ENCODE results near the gene SLC7A5.

SLC7A5 gene

GRCh38 chr16:87846705-87847466 lies 22.4 kb downstream of the SLC7A5 start:
- H3K79me2 ChIP-seq (ENCODE audit: insufficient read depth, low read length): 0 out of 2 replicates have a peak, but pooled peaks cover 12% of the 10 kb centered on the region
- peaks cover 35% of the 10 kb centered on the region for H3K4me1 ChIP-seq (ENCODE audit: insufficient read depth, low read length, severe bottlenecking)
- H3K27ac ChIP-seq (ENCODE audit: low read depth, low read length, poor library complexity, severe bottlenecking): no peak overlapping the region

DNA sequence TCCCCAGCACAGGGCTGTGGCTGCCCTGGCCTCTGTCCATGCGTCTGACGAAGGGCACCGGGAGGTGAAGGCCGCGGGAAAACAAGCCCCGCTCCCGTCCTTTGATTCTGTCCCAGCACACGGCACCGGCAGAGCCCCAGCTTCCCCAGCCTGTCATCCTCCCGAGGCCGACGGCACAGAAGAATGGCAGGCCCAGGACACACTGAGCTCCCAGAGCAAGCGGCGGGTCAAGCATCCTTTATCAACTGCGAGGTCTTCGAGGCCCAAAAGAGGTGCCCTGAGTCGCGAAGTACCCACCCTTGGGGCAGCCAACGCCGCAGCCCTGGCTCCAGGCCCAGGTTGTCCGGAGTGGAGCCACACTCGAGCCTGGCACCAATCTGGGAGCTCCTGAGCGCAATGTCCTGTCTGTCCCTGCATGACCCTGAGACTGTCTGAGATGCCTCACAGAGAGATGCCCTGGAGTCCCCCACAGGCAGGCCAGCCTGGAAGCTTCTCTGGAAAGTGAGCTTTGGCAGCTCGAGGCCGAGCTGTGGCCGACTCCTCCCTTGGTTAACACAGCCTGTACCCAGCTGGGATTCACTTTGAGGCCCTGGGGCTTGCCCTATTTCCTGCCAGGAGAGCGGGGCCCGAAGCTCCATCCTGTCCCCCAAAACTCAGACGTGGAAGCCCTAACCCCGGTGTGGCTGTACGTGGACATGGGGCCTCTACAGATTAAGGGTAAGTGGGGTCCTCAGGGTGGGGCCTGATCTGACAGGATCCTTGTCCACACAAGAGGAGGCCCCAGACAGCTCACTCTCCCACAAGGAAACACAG lies 23.3 kb downstream of the SLC7A5 start:
- Histone ChIP-seq H3K9me2 (ENCODE audit: low read depth, low read length) (no peaks in the 10 kb centered on the region), H3K9me3 (ENCODE audit: low read length) (no peaks in the 10 kb centered on the region), H4K20me1 (ENCODE audit: insufficient read depth, low read length) (no peaks in the 10 kb centered on the region), H3K36me3 (ENCODE audit: insufficient read depth, low read length) (peaks cover 94% of the 10 kb centered on the region), H3K4me1 (ENCODE audit: insufficient read depth, low read length, severe bottlenecking) (peaks cover 27% of the 10 kb centered on the region), H2AFZ (ENCODE audit: low read length) (no peak overlapping the region), H3K27ac (ENCODE audit: low read depth, low read length, poor library complexity, severe bottlenecking) (no peak overlapping the region), H3K27me3 (ENCODE audit: insufficient read depth, low read length) (no peaks in the 10 kb centered on the region), H3K79me2 (ENCODE audit: insufficient read depth, low read length) (0 out of 2 replicates have a peak, but pooled peaks cover 12% of the 10 kb centered on the region), H3K9ac (ENCODE audit: low read length) (no peak overlapping the region), H3K4me2 (ENCODE audit: low read length) (no peak overlapping the region), H3F3A (ENCODE audit: insufficient read depth, low read length) (no peaks in the 10 kb centered on the region), H3K4me3 (ENCODE audit: low read depth, low read length, poor library complexity, severe bottlenecking) (no peak overlapping the region)
- no peak for TF ChIP-seq EZH2 (IDR thresholded peaks at IDR 0.05; ENCODE audit: borderline replicate concordance, low read length)
- TF ChIP-seq, protein P1, sequence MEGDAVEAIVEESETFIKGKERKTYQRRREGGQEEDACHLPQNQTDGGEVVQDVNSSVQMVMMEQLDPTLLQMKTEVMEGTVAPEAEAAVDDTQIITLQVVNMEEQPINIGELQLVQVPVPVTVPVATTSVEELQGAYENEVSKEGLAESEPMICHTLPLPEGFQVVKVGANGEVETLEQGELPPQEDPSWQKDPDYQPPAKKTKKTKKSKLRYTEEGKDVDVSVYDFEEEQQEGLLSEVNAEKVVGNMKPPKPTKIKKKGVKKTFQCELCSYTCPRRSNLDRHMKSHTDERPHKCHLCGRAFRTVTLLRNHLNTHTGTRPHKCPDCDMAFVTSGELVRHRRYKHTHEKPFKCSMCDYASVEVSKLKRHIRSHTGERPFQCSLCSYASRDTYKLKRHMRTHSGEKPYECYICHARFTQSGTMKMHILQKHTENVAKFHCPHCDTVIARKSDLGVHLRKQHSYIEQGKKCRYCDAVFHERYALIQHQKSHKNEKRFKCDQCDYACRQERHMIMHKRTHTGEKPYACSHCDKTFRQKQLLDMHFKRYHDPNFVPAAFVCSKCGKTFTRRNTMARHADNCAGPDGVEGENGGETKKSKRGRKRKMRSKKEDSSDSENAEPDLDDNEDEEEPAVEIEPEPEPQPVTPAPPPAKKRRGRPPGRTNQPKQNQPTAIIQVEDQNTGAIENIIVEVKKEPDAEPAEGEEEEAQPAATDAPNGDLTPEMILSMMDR (IDR thresholded peaks at IDR 0.05; ENCODE audit: low read length): no peak

More at GRCh38 chr16:87846705-87847466, 22.4 kb downstream of the SLC7A5 start:
- H3K36me3 ChIP-seq (ENCODE audit: insufficient read depth, low read length): peaks cover 94% of the 10 kb centered on the region
- H3K27me3 ChIP-seq (ENCODE audit: insufficient read depth, low read length): no peaks in the 10 kb centered on the region
- no peak overlapping the region for H3K4me3 ChIP-seq (ENCODE audit: low read depth, low read length, poor library complexity, severe bottlenecking)
- H3K9me3 ChIP-seq (ENCODE audit: low read length): no peaks in the 10 kb centered on the region
- no peaks in the 10 kb centered on the region for H3K9me2 ChIP-seq (ENCODE audit: low read depth, low read length)
- H4K20me1 ChIP-seq (ENCODE audit: insufficient read depth, low read length): no peaks in the 10 kb centered on the region
- H3K4me2 ChIP-seq (ENCODE audit: low read length): no peak overlapping the region
- no peaks in the 10 kb centered on the region for H3F3A ChIP-seq (ENCODE audit: insufficient read depth, low read length)
- TF ChIP-seq EZH2 (IDR thresholded peaks at IDR 0.05; ENCODE audit: borderline replicate concordance, low read length): no peak
- TF ChIP-seq, protein P1 (IDR thresholded peaks at IDR 0.05; ENCODE audit: low read length): no peak
- H2AFZ ChIP-seq (ENCODE audit: low read length): no peak overlapping the region
- H3K9ac ChIP-seq (ENCODE audit: low read length): no peak overlapping the region

DNA sequence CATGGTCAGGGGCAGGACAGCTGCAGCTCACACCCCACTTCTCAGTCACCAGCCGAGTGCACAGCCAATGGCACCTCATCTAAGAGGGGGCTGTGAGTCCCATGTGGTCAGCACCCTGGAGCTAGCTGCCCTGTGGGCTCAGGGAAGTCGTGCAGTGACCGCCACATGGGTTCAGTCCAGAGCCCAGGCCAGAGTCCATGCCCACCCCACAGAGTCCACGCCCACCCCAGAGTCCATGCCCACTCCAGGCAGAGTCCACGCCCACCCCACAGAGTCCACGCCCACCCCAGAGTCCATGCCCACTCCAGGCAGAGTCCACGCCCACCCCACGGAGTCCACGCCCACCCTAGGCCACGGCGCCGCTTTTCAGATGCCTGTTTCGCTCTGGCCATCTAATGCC lies 24.1 kb downstream of the SLC7A5 start:
- Histone ChIP-seq H3K4me1 (ENCODE audit: insufficient read depth, low read length, severe bottlenecking) (peaks cover 19% of the 10 kb centered on the region), H3K9me3 (ENCODE audit: low read length) (no peaks in the 10 kb centered on the region), H3F3A (ENCODE audit: insufficient read depth, low read length) (no peaks in the 10 kb centered on the region), H3K79me2 (ENCODE audit: insufficient read depth, low read length) (0 out of 2 replicates have a peak, but pooled peaks cover 12% of the 10 kb centered on the region), H3K9ac (ENCODE audit: low read length) (no peak overlapping the region), H3K9me2 (ENCODE audit: low read depth, low read length) (no peaks in the 10 kb centered on the region), H3K4me3 (ENCODE audit: low read depth, low read length, poor library complexity, severe bottlenecking) (no peak overlapping the region), H2AFZ (ENCODE audit: low read length) (no peak overlapping the region), H3K27ac (ENCODE audit: low read depth, low read length, poor library complexity, severe bottlenecking) (no peak overlapping the region), H3K36me3 (ENCODE audit: insufficient read depth, low read length) (peaks cover 94% of the 10 kb centered on the region), H4K20me1 (ENCODE audit: insufficient read depth, low read length) (no peaks in the 10 kb centered on the region), H3K4me2 (ENCODE audit: low read length) (no peak overlapping the region), H3K27me3 (ENCODE audit: insufficient read depth, low read length) (no peaks in the 10 kb centered on the region)
- TF ChIP-seq, protein P1 (IDR thresholded peaks at IDR 0.05; ENCODE audit: low read length): no peak
- TF ChIP-seq EZH2 (IDR thresholded peaks at IDR 0.05; ENCODE audit: borderline replicate concordance, low read length): no peak
